ENCODE measurements around the gene KLHDC7B.

The KLHDC7B gene

DNA sequence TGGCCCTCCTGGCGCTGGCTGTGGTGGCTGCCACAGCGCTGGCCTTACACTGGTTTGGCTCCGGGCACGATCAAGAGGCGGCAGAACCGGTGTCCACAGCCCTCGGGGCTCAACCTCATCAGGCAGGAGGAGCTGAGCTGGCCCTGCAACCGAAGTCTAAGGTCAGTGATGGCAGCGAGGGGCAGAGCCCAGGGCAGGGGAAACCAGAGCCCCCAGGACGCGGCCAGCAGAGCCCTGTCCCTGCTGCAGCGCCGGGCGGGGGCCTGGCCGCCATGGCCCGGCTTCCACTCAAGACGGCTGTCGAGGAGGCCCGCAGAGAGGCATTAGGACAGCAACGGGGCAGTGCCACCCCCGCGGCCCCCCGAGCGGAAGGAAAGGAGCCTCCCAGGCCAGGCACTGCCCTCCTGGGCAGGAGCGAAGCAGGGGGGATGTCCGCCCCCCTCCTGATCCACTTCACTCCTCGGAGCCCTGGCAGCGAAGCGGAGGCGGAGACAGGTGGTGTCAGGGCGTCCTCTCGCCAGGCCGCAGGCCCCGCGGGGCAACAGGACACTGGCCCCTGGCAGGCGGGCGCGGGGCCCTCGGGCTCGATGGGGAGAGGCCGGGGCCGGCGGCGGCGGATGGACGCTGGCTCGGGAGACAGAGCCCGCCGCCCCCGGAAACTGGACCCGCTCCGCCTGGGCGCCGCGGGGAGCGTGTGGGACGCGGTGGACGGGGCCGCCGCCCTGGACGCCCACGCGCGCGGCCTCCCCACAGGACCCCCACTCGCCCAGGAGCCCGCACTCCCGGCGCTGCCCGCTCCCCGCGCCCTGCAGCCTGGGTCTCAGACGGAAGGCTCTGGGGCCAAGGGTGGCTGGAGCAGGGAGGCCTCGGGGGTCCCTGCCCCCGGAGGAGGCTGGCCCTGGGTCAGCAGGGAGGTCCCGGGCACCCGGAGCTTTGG is 895 bp downstream of the KLHDC7B start:
- Histone ChIP-seq H3K27me3 (ENCODE audit: control insufficient read depth, insufficient read depth, low read length) (peaks cover 30% of the 10 kb centered on the region), H3K9ac (ENCODE audit: low read depth, low read length) (no peak overlapping the region), H3K4me3 (ENCODE audit: low read depth, low read length) (no peak overlapping the region), H3K36me3 (ENCODE audit: control insufficient read depth, insufficient read depth, low read length) (no peaks in the 10 kb centered on the region), H3K9me3 (ENCODE audit: control insufficient read depth, insufficient read depth, low read length) (no peaks in the 10 kb centered on the region), H3K4me1 (ENCODE audit: control insufficient read depth, insufficient read depth, low read length) (peaks cover 2% of the 10 kb centered on the region)

- Histone ChIP-seq H3K4me3 (ENCODE audit: low read depth, low read length) (no peak overlapping the region), H3K9ac (ENCODE audit: low read depth, low read length) (no peak overlapping the region), H3K27me3 (ENCODE audit: control insufficient read depth, insufficient read depth, low read length) (peaks cover 30% of the 10 kb centered on the region), H3K36me3 (ENCODE audit: control insufficient read depth, insufficient read depth, low read length) (no peaks in the 10 kb centered on the region), H3K9me3 (ENCODE audit: control insufficient read depth, insufficient read depth, low read length) (no peaks in the 10 kb centered on the region), H3K4me1 (ENCODE audit: control insufficient read depth, insufficient read depth, low read length) (peaks cover 2% of the 10 kb centered on the region)
Measured at GRCh38 chr22:50547263-50547985, 1.7 kb downstream of the KLHDC7B start.

- no peaks in the 10 kb centered on the region for H3K9me3 ChIP-seq (ENCODE audit: control insufficient read depth, insufficient read depth, low read length)
- peaks cover 2% of the 10 kb centered on the region for H3K4me1 ChIP-seq (ENCODE audit: control insufficient read depth, insufficient read depth, low read length)
- H3K9ac ChIP-seq (ENCODE audit: low read depth, low read length): no peak overlapping the region
- H3K4me3 ChIP-seq (ENCODE audit: low read depth, low read length): no peak overlapping the region
- no peaks in the 10 kb centered on the region for H3K36me3 ChIP-seq (ENCODE audit: control insufficient read depth, insufficient read depth, low read length)
- peaks cover 30% of the 10 kb centered on the region for H3K27me3 ChIP-seq (ENCODE audit: control insufficient read depth, insufficient read depth, low read length)
Measured at GRCh38 chr22:50548040-50548920, 2.6 kb downstream of the KLHDC7B start.

- Histone ChIP-seq H3K4me3 (ENCODE audit: low read depth, low read length) (no peak overlapping the region), H3K27me3 (ENCODE audit: control insufficient read depth, insufficient read depth, low read length) (peaks cover 30% of the 10 kb centered on the region), H3K4me1 (ENCODE audit: control insufficient read depth, insufficient read depth, low read length) (peaks cover 2% of the 10 kb centered on the region), H3K9me3 (ENCODE audit: control insufficient read depth, insufficient read depth, low read length) (no peaks in the 10 kb centered on the region), H3K36me3 (ENCODE audit: control insufficient read depth, insufficient read depth, low read length) (no peaks in the 10 kb centered on the region), H3K9ac (ENCODE audit: low read depth, low read length) (no peak overlapping the region)
Measured at GRCh38 chr22:50548921-50549790, 3.5 kb downstream of the KLHDC7B start.

GRCh38 chr22:50550395-50550794 is 4.7 kb downstream of the KLHDC7B start:
- H3K9ac ChIP-seq (ENCODE audit: low read depth, low read length): no peak overlapping the region
- H3K27me3 ChIP-seq (ENCODE audit: control insufficient read depth, insufficient read depth, low read length): peaks cover 20% of the 10 kb centered on the region
- H3K4me1 ChIP-seq (ENCODE audit: control insufficient read depth, insufficient read depth, low read length): peaks cover 2% of the 10 kb centered on the region
- H3K9me3 ChIP-seq (ENCODE audit: control insufficient read depth, insufficient read depth, low read length): no peaks in the 10 kb centered on the region
- no peaks in the 10 kb centered on the region for H3K36me3 ChIP-seq (ENCODE audit: control insufficient read depth, insufficient read depth, low read length)
- H3K4me3 ChIP-seq (ENCODE audit: low read depth, low read length): no peak overlapping the region

GRCh38 chr22:50551160-50551752 is 5.6 kb downstream of the KLHDC7B start:
- H3K36me3 ChIP-seq (ENCODE audit: control insufficient read depth, insufficient read depth, low read length): no peaks in the 10 kb centered on the region
- H3K4me3 ChIP-seq (ENCODE audit: low read depth, low read length): no peak overlapping the region

GRCh38 chr22:50553310-50553709 is 7.6 kb downstream of the KLHDC7B start:
- H3K4me1 ChIP-seq (ENCODE audit: control insufficient read depth, insufficient read depth, low read length): no peaks in the 10 kb centered on the region
- peaks cover 6% of the 10 kb centered on the region for H3K27me3 ChIP-seq (ENCODE audit: control insufficient read depth, insufficient read depth, low read length)
- no peak overlapping the region for H3K9ac ChIP-seq (ENCODE audit: low read depth, low read length)
- no peaks in the 10 kb centered on the region for H3K9me3 ChIP-seq (ENCODE audit: control insufficient read depth, insufficient read depth, low read length)
- no peaks in the 10 kb centered on the region for H3K36me3 ChIP-seq (ENCODE audit: control insufficient read depth, insufficient read depth, low read length)
- H3K4me3 ChIP-seq (ENCODE audit: low read depth, low read length): no peak overlapping the region

More at GRCh38 chr22:50551160-50551752, 5.6 kb downstream of the KLHDC7B start:
- H3K9ac ChIP-seq (ENCODE audit: low read depth, low read length): no peak overlapping the region
- H3K9me3 ChIP-seq (ENCODE audit: control insufficient read depth, insufficient read depth, low read length): no peaks in the 10 kb centered on the region
- peaks cover 2% of the 10 kb centered on the region for H3K4me1 ChIP-seq (ENCODE audit: control insufficient read depth, insufficient read depth, low read length)
- peaks cover 12% of the 10 kb centered on the region for H3K27me3 ChIP-seq (ENCODE audit: control insufficient read depth, insufficient read depth, low read length)

DNA sequence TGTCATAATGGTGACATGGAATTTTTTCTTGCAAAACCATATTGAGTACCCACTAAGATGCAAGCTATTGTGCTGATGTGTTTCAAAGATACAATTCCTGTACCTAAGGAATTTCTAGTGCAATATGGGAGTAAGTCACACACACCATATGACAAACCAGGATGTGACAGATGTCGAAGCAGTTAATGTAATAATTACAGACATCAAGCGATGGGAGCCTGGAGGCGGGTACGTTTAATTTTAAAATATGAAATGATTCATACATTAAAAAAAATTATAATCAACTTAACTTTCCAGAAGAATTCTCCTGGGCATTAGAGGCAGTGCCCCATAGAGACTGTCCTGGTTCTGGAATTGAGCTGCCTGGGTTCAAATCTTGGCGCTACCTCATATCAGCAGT is 11.0 kb downstream of the KLHDC7B start:
- peaks cover 8% of the 10 kb centered on the region for H3K27me3 ChIP-seq (ENCODE audit: control insufficient read depth, insufficient read depth, low read length)
- H3K9me3 ChIP-seq (ENCODE audit: control insufficient read depth, insufficient read depth, low read length): no peaks in the 10 kb centered on the region
- no peak overlapping the region for H3K9ac ChIP-seq (ENCODE audit: low read depth, low read length)
- H3K4me3 ChIP-seq (ENCODE audit: low read depth, low read length): no peak overlapping the region
- no peaks in the 10 kb centered on the region for H3K36me3 ChIP-seq (ENCODE audit: control insufficient read depth, insufficient read depth, low read length)
- no peaks in the 10 kb centered on the region for H3K4me1 ChIP-seq (ENCODE audit: control insufficient read depth, insufficient read depth, low read length)

- H3K4me1 ChIP-seq (ENCODE audit: control insufficient read depth, insufficient read depth, low read length): no peaks in the 10 kb centered on the region
- no peaks in the 10 kb centered on the region for H3K36me3 ChIP-seq (ENCODE audit: control insufficient read depth, insufficient read depth, low read length)
- H3K4me3 ChIP-seq (ENCODE audit: low read depth, low read length): no peak overlapping the region
- H3K9ac ChIP-seq (ENCODE audit: low read depth, low read length): no peak overlapping the region
- peaks cover 22% of the 10 kb centered on the region for H3K27me3 ChIP-seq (ENCODE audit: control insufficient read depth, insufficient read depth, low read length)
- H3K9me3 ChIP-seq (ENCODE audit: control insufficient read depth, insufficient read depth, low read length): no peaks in the 10 kb centered on the region
Measured at GRCh38 chr22:50560034-50560433, 14.3 kb downstream of the KLHDC7B start.

GRCh38 chr22:50561401-50562358 is 16.0 kb downstream of the KLHDC7B start:
- Histone ChIP-seq H3K9me3 (ENCODE audit: control insufficient read depth, insufficient read depth, low read length) (no peaks in the 10 kb centered on the region), H3K36me3 (ENCODE audit: control insufficient read depth, insufficient read depth, low read length) (no peaks in the 10 kb centered on the region), H3K4me1 (ENCODE audit: control insufficient read depth, insufficient read depth, low read length) (no peaks in the 10 kb centered on the region), H3K9ac (ENCODE audit: low read depth, low read length) (no peak overlapping the region), H3K4me3 (ENCODE audit: low read depth, low read length) (no peak overlapping the region), H3K27me3 (ENCODE audit: control insufficient read depth, insufficient read depth, low read length) (peaks cover 22% of the 10 kb centered on the region)

All from iPS-15b (cell line).